Measurements from ENCODE around the gene SLBP.

SLBP gene

DNA sequence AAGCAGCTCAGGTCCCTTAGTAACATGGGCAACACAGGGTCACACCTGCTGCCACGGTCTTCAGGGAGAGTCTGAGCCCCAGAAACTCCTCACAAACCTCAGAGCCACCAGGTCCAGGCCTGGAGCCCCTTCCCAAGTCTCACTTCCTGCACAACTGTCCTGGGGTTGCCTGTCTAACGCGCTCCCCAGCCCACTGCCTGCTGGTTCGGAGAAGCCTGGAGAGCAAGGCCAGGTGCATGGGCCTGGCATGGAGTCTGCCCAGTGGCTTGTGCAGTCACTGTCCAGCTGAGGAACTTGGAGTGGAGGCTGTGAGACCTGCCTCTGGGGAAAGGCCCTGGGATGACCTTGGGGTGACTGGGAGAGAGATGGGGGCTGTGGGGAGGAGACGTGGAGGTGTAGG, 56.0 kb downstream of the SLBP start:
- in situ Hi-C loops (cut with HindIII; ENCODE audit: low sequenced_read_pairs): no loop called here

GRCh38 chr4:1655676-1656075, 56.4 kb downstream of the SLBP start:
- no peak for TF ChIP-seq CTCF (IDR thresholded peaks at IDR 0.05; ENCODE audit: low read depth, low read length, missing control alignments)
- in situ Hi-C loops (cut with HindIII; ENCODE audit: low sequenced_read_pairs): no loop called here
- DNase-seq (ENCODE audit: low read depth): no peak

More for the DNA sequence above, 56.0 kb downstream of the SLBP start:
- TF ChIP-seq CTCF (IDR thresholded peaks at IDR 0.05; ENCODE audit: low read depth, low read length, missing control alignments): no peak
- no peak for DNase-seq (ENCODE audit: low read depth)
- H3K4me3 ChIP-seq (ENCODE audit: low read depth, low read length): no peak overlapping the region

GRCh38 chr4:1655081-1655480, 57.0 kb downstream of the SLBP start:
- in situ Hi-C loops (cut with HindIII; ENCODE audit: low sequenced_read_pairs): no loop called here

More at GRCh38 chr4:1655676-1656075, 56.4 kb downstream of the SLBP start:
- H3K4me3 ChIP-seq (ENCODE audit: low read depth, low read length): no peak overlapping the region

GRCh38 chr4:1654216-1654955, 57.7 kb downstream of the SLBP start:
- in situ Hi-C loops (cut with HindIII; ENCODE audit: low sequenced_read_pairs): no loop called here
- H3K4me3 ChIP-seq (ENCODE audit: low read depth, low read length): no peak overlapping the region
- DNase-seq (ENCODE audit: low read depth): no peak
- no peak for TF ChIP-seq CTCF (IDR thresholded peaks at IDR 0.05; ENCODE audit: low read depth, low read length, missing control alignments)

More at GRCh38 chr4:1655081-1655480, 57.0 kb downstream of the SLBP start:
- no peak for DNase-seq (ENCODE audit: low read depth)
- H3K4me3 ChIP-seq (ENCODE audit: low read depth, low read length): no peak overlapping the region
- no peak for TF ChIP-seq CTCF (IDR thresholded peaks at IDR 0.05; ENCODE audit: low read depth, low read length, missing control alignments)

GRCh38 chr4:1653776-1654175, 58.3 kb downstream of the SLBP start:
- no peak overlapping the region for H3K4me3 ChIP-seq (ENCODE audit: low read depth, low read length)
- no peak for DNase-seq (ENCODE audit: low read depth)
- in situ Hi-C loops (cut with HindIII; ENCODE audit: low sequenced_read_pairs): no loop called here
- no peak for TF ChIP-seq CTCF (IDR thresholded peaks at IDR 0.05; ENCODE audit: low read depth, low read length, missing control alignments)

- in situ Hi-C loops (cut with HindIII; ENCODE audit: low sequenced_read_pairs): no loop called here
- no peak for TF ChIP-seq CTCF (IDR thresholded peaks at IDR 0.05; ENCODE audit: low read depth, low read length, missing control alignments)
- no peak for DNase-seq (ENCODE audit: low read depth)
- H3K4me3 ChIP-seq (ENCODE audit: low read depth, low read length): no peak overlapping the region
Measured at GRCh38 chr4:1652088-1652487, 60.0 kb downstream of the SLBP start.

Measured in astrocyte of the cerebellum (primary cell).